Fibroblast of villous mesenchyme (primary cell): Measurements from ENCODE around the gene MRPL40. TPM values are rescaled to one million over a fixed set of nuclear protein-coding genes. Genes with fewer than 3 reads are reported as not detected.
"Not testable (repeated sequence)": the region's sequence is repeated elsewhere in the genome, so short reads cannot be mapped to it uniquely, and the experiment has no call there.

Experiments used
- DNase-seq: peaks from one replicate; pipeline ENCODE4 v3.0.0-alpha.2; 2010; ENCODE audit warnings: low read depth
- H3K4me3 ChIP-seq: 2 replicates; pipeline ENCODE4 v1.5.1; 2011; ENCODE audit warnings: low read depth, mild to moderate bottlenecking, low read length
- total RNA-seq: library from RNA; depleted of rRNA; stranded (reverse); fragments of >200 nt; gene quantifications from 2 replicates; pipeline ENCODE4 v1.2.3, GENCODE V29; 2012
- TF ChIP-seq, protein P1 (sequence below): IDR thresholded peaks from 2 replicates; pipeline ENCODE4 v1.5.1; 2012; ENCODE audit warnings: low read depth, mild to moderate bottlenecking, low read length; ENCODE audit not compliant: insufficient read depth

The MRPL40 gene
- total RNA-seq, 1 donor, result 46.2 TPM

DNA sequence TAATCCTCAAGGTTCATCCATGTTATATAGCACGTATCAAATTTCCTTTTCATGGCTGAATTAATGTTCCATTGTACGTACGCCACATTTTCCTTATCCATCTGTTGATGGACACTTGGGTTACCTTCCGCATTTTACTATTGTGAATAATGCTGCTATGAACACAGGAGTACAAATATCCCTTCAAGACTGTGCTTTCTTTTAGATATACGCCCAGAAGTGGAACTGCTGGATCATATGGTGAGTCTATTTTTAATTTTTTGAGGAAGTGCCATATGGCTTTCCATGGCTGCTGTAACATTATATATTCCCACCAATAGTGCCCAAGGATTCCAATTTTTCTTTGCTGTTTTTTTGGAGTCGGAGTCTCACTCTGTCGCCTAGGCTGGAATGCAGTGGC is 6.0 kb downstream of the MRPL40 start:
- no peak overlapping the region for H3K4me3 ChIP-seq
- TF ChIP-seq, protein P1, sequence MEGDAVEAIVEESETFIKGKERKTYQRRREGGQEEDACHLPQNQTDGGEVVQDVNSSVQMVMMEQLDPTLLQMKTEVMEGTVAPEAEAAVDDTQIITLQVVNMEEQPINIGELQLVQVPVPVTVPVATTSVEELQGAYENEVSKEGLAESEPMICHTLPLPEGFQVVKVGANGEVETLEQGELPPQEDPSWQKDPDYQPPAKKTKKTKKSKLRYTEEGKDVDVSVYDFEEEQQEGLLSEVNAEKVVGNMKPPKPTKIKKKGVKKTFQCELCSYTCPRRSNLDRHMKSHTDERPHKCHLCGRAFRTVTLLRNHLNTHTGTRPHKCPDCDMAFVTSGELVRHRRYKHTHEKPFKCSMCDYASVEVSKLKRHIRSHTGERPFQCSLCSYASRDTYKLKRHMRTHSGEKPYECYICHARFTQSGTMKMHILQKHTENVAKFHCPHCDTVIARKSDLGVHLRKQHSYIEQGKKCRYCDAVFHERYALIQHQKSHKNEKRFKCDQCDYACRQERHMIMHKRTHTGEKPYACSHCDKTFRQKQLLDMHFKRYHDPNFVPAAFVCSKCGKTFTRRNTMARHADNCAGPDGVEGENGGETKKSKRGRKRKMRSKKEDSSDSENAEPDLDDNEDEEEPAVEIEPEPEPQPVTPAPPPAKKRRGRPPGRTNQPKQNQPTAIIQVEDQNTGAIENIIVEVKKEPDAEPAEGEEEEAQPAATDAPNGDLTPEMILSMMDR, result no peak
- no peak for DNase-seq

DNA sequence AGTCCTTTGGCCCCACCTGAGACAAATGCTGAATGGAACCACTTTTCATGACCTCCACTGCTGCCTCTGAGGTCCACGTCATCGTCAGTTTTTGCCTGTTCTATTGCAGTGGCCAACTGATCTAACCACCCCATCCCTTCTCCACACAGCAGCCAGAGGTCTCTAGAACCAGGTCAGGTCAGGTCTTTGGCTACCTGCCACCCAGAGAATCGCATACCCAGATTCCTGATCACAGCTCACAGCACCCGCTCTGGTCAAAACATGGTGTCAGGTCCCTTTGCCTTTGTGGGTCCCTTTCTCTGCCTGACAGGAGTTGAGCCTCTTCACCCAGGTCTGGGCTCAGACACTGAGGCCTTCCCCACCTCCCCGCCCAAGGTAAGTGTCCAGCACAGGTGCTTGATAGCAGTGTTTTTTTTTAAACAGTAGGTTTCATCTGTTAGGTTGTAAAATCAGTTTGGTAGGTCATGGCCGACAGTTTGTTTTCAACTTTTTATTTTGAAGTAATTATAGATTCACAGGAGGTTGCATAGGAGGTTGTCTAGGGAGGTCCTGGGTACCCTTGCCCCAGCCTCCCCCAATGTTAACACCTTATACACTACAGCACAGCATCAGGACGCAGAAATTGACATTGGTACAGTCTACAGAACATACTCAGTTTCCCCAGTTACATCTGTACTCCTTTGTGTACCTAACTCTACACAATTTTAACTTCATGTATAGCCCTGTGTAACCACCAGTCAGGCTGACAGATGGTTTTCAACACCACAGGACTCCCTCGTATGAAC is 8.3 kb downstream of the MRPL40 start:
- no peak for DNase-seq
- TF ChIP-seq, protein P1, result no peak
- H3K4me3 ChIP-seq, result no peak overlapping the region

DNA sequence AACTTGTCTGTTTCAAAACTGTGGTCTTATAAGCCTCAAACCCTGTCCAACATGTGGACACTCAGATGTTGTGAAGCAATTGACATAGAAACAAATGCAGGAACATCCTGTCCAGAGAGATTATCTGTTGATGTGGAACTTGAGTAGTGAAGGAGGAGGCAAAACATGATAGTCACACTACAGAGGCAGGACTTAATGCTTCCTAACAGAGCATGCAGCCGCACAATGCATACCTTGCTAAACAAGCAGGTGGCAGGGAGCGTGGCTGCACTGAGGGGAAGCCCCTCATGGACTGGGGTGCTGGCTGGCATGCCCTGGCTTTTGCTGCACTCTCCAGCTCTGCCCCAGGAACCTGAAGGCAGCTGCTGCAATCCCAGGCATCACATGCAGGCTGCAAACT is 9.8 kb downstream of the MRPL40 start:
- TF ChIP-seq, protein P1, result no peak
- no peak overlapping the region for H3K4me3 ChIP-seq
- DNase-seq, result peak; percentile 8

DNA sequence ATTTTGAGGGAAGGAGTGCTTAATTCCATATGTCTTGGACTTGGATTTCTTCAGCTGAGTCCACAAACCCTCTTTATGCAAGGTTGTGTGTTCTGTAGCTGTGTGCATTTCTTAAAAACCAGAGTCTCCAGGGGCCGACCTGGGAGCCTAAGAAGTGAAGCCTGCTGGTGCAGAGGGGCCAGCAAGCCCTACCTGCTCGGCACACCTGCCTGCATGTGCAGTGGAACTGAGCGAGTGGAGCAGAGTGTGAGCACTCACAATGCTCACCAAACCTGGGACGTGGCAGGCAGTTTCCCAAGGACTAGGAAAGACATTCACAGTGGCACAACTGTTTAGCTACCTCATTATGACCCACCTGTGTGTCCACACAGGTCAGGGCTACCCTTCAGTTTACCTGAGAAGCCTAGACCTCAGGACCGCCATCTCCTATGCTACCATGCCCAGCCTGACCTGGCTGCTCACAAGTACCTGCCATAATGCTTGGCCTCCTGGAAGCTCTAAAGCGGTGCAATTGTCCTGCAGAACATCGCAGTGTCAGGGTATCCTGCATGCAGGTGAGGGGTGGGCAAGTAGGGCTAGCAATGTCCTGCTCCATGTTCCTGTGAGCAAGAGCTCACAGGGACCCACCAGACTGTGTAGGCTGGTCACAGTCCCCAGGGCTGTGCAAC is 11.3 kb downstream of the MRPL40 start:
- TF ChIP-seq, protein P1, result no peak

DNA sequence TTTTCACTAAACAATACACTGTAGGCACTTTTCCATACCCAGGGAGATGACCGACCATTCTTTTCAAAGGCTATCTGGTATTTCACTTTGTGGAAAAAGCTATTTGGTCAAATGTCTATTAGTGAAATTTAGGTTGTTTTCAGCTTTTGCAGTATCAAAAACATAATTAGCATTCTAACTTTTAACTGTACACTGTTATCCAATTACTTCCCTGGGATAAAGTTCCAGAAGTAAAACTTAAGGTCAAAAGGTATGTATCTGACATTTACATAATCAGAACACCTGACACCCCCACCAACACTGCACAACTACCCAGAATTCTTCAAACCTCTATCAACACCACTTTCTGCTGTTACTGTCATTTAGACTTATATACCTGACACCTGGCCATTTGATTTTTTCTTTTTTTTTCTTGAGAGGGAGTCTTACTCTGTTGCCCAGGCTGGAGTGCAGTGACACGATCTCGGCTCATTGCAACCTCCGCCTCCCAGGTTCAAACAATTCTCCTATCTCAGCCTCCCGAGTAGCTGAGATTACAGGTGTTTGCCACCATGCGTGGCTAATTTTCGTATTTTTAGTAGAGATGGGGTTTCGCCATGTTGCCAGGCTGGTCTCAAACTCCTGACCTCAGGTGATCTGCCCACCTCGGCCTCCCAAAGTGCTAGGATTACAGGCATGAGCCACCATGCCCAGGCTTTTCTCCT is 13.1 kb downstream of the MRPL40 start:
- DNase-seq, H3K4me3 ChIP-seq: not testable (repeated sequence)

More for the DNA sequence above, 11.3 kb downstream of the MRPL40 start:
- H3K4me3 ChIP-seq, result no peak overlapping the region
- no peak for DNase-seq

DNA sequence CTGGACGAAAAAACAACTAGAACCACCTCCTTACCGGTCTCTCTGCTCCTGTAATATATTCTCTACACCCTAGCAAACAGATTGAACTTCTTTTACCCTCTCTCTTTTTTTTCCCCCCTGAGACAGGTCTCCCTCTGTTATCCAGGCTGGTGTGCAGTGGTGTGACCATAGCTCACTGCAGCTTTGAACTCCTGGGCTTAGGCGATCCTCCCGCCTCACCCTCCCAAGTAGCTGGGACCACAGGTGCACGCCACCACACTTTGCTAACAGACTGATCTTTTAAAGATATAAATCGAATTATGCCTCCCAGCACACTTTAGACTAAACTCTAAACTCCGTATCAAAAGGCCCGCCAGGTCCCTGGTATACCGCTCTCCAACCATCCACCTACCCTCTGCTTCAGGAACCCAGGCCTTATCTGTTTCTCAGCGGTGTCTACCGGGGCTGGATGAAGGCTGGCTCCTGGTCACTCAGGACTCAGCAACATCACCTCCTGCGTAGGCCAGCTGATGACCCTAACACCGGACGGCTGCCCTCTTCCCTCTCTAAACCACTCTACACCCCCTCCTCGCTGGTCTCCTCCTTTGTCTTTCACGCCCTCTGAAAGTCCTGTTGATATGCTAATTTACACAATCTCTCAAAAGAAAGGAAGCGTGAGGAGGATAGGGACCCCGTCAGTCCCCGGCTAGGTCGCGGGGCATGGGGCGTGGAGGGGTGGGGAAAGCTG is 14.4 kb downstream of the MRPL40 start:
- peak overlapping the region; percentile 84 for H3K4me3 ChIP-seq
- TF ChIP-seq, protein P1, result no peak
- DNase-seq, result peak; percentile 23
